ENCODE measurements around the gene FMNL2.

Gene FMNL2

GRCh38 chr2:152560873-152561595 lies 226.1 kb downstream of the FMNL2 start:
- FAIRE-seq, result no peak

GRCh38 chr2:152562198-152562884 lies 227.4 kb downstream of the FMNL2 start:
- no peak for FAIRE-seq

GRCh38 chr2:152563764-152564163 lies 228.8 kb downstream of the FMNL2 start:
- no peak for FAIRE-seq

GRCh38 chr2:152564754-152565551 lies 230.0 kb downstream of the FMNL2 start:
- FAIRE-seq, result no peak

- FAIRE-seq, result no peak
Observed at GRCh38 chr2:152565884-152566727, 231.1 kb downstream of the FMNL2 start.

GRCh38 chr2:152566728-152567069 lies 231.7 kb downstream of the FMNL2 start:
- FAIRE-seq, result no peak

- no peak for FAIRE-seq
Observed at GRCh38 chr2:152568531-152568930, 233.6 kb downstream of the FMNL2 start.

GRCh38 chr2:152569186-152569585 lies 234.2 kb downstream of the FMNL2 start:
- FAIRE-seq, result no peak

- no peak for FAIRE-seq
Observed at GRCh38 chr2:152571048-152571766, 236.2 kb downstream of the FMNL2 start.

GRCh38 chr2:152572031-152572430 lies 237.1 kb downstream of the FMNL2 start:
- FAIRE-seq, result no peak

GRCh38 chr2:152573168-152573567 lies 238.2 kb downstream of the FMNL2 start:
- no peak for FAIRE-seq

GRCh38 chr2:152577579-152577978 lies 242.6 kb downstream of the FMNL2 start:
- FAIRE-seq, result no peak

GRCh38 chr2:152578573-152578972 lies 243.6 kb downstream of the FMNL2 start:
- no peak for FAIRE-seq

- no peak for FAIRE-seq
Observed at GRCh38 chr2:152580714-152581113, 245.7 kb downstream of the FMNL2 start.

GRCh38 chr2:152581360-152581759 lies 246.4 kb downstream of the FMNL2 start:
- no peak for FAIRE-seq

- no peak for FAIRE-seq
Observed at GRCh38 chr2:152582081-152582480, 247.1 kb downstream of the FMNL2 start.

- no peak for FAIRE-seq
Observed at GRCh38 chr2:152583512-152584229, 248.7 kb downstream of the FMNL2 start.

GRCh38 chr2:152584301-152584700 lies 249.3 kb downstream of the FMNL2 start:
- FAIRE-seq, result no peak

GRCh38 chr2:152585830-152586484 lies 251.0 kb downstream of the FMNL2 start:
- no peak for FAIRE-seq

GRCh38 chr2:152587187-152587947 lies 252.4 kb downstream of the FMNL2 start:
- FAIRE-seq, result no peak
